Lower lobe of right lung (tissue), 2 donors: ENCODE data around the gene PCID2. TPM values are rescaled to one million over a fixed set of nuclear protein-coding genes. Genes with fewer than 3 reads are reported as not detected.

Source experiments
- ATAC-seq, 2 donors: fragments of 200-7000 bp; cut with Tn5 transposase; one replicate each; pipeline ENCODE4 v1.9.1; 2020 to 2022; ENCODE audit warnings: mild to moderate bottlenecking in 2 of 2, moderate library complexity in 2 of 2
- DNase-seq: peaks from one replicate; pipeline ENCODE4 v3.0.0-alpha.2; 2020
- H3K27ac ChIP-seq: fragments of 200-600 bp; one replicate; pipeline ENCODE4 v1.8.0; 2022
- H3K27me3 ChIP-seq: fragments of 200-600 bp; one replicate; pipeline ENCODE4 v1.8.0; 2022; ENCODE audit warnings: low read depth
- H3K36me3 ChIP-seq: fragments of 200-600 bp; one replicate; pipeline ENCODE4 v1.8.0; 2022; ENCODE audit warnings: mild to moderate bottlenecking
- H3K4me1 ChIP-seq: fragments of 200-600 bp; one replicate; pipeline ENCODE4 v1.8.0; 2022
- H3K4me3 ChIP-seq: fragments of 200-600 bp; one replicate; pipeline ENCODE4 v1.8.0; 2022; ENCODE audit warnings: mild to moderate bottlenecking
- H3K9me3 ChIP-seq: fragments of 200-600 bp; one replicate; pipeline ENCODE4 v1.8.0; 2022
- intact Hi-C: fragments of 100-400 bp; cut with DNase I; formaldehyde crosslinking; loops from one replicate; pipeline ENCODE4 v1.11.0; 2022
- total RNA-seq: library from RNA; stranded (reverse); fragmentation: NEBNext Ultra II Directional; extraction: Animal tissue kit (Norgen Biotek cat#: 25700); gene quantifications from one replicate; pipeline ENCODE4 v1.2.1, GENCODE V29; 2021
- TF ChIP-seq, protein P1 (sequence below): fragments of 200-600 bp; IDR thresholded peaks from one replicate; pipeline ENCODE4 v1.8.0; 2022; ENCODE audit warnings: antibody characterized with exemption, mild to moderate bottlenecking
- donor health status: DM: no; HTN: yes; CAD: no; lungs with severe emphysema.

PCID2 gene
- total RNA-seq, 1 donor from 2014 or later: 35.1 TPM

- peak overlapping the region; percentile 74 for H3K27ac ChIP-seq
- no peaks in the 10 kb centered on the region for H3K27me3 ChIP-seq
- H3K4me3 ChIP-seq: peak overlapping the region; percentile 58
- intact Hi-C loops: no loop called here
- H3K4me1 ChIP-seq: peaks cover 20% of the 10 kb centered on the region
- H3K36me3 ChIP-seq: no peaks in the 10 kb centered on the region
- ATAC-seq (peak; percentile 89 to 90), DNase-seq (peak; percentile 87)
- H3K9me3 ChIP-seq: no peaks in the 10 kb centered on the region
- TF ChIP-seq, protein P1, sequence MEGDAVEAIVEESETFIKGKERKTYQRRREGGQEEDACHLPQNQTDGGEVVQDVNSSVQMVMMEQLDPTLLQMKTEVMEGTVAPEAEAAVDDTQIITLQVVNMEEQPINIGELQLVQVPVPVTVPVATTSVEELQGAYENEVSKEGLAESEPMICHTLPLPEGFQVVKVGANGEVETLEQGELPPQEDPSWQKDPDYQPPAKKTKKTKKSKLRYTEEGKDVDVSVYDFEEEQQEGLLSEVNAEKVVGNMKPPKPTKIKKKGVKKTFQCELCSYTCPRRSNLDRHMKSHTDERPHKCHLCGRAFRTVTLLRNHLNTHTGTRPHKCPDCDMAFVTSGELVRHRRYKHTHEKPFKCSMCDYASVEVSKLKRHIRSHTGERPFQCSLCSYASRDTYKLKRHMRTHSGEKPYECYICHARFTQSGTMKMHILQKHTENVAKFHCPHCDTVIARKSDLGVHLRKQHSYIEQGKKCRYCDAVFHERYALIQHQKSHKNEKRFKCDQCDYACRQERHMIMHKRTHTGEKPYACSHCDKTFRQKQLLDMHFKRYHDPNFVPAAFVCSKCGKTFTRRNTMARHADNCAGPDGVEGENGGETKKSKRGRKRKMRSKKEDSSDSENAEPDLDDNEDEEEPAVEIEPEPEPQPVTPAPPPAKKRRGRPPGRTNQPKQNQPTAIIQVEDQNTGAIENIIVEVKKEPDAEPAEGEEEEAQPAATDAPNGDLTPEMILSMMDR: no peak
These were observed 54.4 kb downstream of the PCID2 start for GRCh38 chr13:113153810-113154748.

DNA sequence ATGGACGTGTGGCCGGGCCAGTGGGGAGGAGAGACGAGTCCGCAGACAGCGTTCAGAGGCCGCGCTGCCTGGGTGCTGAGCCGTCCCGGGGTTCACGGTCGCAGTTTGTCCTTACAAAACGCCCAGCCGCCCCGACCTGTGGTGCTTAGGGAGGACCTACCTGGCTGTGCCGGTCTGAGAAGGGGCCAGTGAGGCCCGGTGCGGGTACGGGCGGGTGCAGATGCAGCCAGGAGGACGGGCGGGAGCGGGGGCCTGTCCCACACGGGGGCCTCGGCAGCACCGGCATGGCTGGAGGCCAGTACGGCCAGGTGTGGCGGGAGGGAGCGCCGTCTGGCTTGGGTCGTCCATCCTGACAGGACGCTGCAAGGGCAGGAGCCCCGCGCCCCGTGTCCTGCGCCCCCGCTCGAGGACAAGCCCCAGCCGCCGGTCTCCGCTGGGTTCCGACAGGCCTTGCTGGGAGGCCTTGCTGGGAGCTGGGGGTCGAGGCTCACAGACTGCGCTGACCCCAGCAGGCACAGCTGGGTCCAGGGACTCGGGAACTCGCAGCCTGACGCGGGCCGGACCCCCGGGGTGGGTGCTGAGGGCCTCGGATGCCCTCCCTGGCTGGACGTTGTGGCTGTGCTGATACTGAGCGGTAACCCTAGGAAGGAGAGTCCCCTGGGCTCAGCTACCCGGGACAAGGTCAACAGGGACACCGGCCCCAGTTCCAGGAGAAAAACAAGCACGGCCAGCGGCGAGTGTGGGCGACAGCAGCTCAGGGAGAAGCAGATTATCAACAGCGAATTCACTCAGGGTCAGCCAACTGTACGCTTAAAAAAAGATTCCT, 55.3 kb downstream of the PCID2 start:
- TF ChIP-seq, protein P1: no peak
- Histone ChIP-seq H3K4me3 (peak overlapping the region; percentile 58), H3K27me3 (no peaks in the 10 kb centered on the region), H3K36me3 (no peaks in the 10 kb centered on the region), H3K9me3 (no peaks in the 10 kb centered on the region), H3K27ac (peak overlapping the region; percentile 74), H3K4me1 (peaks cover 20% of the 10 kb centered on the region)
- intact Hi-C loops: no loop called here
- DNase-seq (peak; percentile 66), ATAC-seq (peak; percentile 54 to 65)

DNA sequence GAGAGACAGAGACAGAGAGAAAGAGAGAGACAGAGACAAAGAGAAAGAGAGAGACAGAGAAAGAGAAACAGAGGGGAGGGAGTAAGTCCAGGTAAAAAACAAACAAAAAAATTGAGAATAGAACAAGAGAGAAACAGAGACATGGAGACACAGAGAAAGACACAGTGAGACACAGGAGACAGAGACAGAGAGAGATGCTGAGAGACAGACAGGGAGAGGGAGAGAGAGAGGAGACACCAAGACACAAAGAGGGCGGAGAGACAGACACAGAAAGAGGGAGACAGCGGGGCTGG, 55.8 kb downstream of the PCID2 start:
- TF ChIP-seq, protein P1: no peak
- Histone ChIP-seq H3K9me3 (no peaks in the 10 kb centered on the region), H3K27ac (no peak overlapping the region), H3K36me3 (no peaks in the 10 kb centered on the region), H3K27me3 (no peaks in the 10 kb centered on the region), H3K4me1 (peaks cover 20% of the 10 kb centered on the region), H3K4me3 (peak overlapping the region; percentile 58)
- ATAC-seq: no peak
- intact Hi-C loops: no loop called here
- DNase-seq: no peak

DNA sequence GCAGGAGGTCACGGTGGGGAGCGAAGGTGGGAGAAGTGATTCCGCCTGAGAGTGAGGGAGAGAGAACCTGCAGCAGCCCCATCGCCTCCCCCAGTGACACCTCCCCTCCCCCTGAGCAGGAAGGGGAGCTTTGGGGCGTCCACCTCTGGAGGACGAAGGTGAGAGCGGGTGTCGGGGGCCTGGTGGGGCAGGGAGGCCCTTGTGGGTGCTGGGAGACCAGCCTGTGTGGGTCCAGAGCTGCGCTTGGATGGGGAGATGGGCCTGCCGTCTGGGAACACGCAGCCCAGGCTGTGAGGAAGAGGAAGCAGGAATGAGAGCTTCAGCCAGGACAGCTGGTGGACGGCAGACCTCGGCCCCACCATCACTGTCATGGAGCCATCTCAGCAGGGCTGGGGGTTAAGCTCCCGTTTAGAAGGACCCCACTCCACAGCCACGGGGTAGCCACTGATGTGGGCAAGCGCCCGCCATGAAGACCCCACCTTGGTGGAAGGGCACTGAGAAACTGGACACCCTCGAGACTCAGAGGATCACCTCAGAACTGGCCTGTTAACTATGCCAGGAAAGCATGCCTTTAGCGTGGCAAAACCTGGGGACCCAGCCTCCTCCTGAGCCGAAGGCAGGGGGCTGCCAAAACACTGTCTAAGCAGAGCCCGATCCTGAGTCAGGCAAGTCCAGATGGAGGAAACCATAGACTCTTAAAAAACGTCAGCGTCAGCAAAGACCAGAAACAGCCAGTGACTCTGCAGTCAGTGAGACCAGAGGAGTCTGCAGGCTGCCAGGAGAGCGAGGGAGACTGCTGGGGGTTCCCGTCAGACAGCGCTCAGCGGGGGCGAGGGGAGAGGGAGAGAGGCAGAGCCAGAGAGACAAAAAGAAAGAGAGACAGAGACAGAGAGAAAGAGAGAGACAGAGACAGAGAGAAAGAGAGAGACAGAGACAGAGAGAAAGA, 56.5 kb downstream of the PCID2 start:
- intact Hi-C loops: no loop called here

More for the DNA sequence above, 56.5 kb downstream of the PCID2 start:
- no peak for ATAC-seq
- H3K9me3 ChIP-seq: no peaks in the 10 kb centered on the region
- TF ChIP-seq, protein P1: no peak
- no peaks in the 10 kb centered on the region for H3K36me3 ChIP-seq
- H3K27ac ChIP-seq: no peak overlapping the region
- H3K27me3 ChIP-seq: no peaks in the 10 kb centered on the region
- peaks cover 20% of the 10 kb centered on the region for H3K4me1 ChIP-seq
- DNase-seq: no peak
- peak overlapping the region; percentile 58 for H3K4me3 ChIP-seq
